Measurements from ENCODE around the gene GRIA1.

The GRIA1 gene

DNA sequence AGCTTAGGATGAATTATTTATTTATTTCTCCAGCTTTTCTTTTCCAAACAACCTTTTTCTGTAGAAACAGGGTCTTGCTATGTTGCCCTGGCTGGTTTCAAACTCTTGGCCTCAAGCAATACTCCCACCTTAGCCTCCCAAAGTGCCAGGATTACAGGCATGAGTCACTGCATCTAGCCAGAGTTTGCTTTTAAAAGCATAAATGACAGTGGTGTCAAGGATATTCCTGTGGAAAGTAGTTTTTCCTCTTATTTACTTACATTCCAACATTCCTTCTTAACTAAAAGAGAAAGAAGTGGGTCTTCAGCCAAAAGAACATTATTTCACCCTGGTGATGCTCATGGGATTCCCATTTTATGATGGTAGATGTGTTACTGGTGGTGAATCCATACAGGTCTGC is 62.4 kb downstream of the GRIA1 start:
- DNase-seq = no peak

DNA sequence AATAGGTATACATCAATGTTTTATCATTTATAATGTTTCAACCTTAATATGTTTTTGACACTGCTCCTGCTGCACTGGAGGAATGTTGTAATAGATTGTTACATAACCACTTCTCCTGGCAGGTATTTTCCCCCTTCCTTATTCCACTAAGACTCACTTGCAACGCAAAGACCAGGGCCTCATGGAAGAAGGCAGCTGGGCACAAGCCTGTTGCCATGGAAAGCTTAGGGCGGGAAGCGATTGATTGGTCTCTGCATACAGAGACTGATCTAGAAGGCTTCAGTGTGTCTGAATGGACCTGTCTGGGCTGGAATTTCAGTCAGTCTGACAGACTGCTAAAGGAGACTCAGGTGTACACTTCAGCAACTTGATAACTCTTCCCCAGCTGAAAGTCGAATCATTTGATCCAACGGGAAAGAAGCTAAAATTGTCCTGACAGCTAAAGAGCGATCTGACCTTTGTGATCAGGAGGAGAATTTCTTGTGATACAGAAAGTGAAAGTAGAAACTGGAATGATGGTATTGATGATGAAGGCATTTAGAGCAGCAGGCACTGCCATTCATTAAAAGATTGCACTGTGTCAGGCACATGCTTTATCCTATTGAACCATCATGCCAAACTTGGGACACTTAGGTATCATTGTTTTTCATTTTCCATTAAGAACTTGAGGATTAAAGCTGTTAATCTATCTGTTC is 65.1 kb downstream of the GRIA1 start:
- no peak for DNase-seq

DNA sequence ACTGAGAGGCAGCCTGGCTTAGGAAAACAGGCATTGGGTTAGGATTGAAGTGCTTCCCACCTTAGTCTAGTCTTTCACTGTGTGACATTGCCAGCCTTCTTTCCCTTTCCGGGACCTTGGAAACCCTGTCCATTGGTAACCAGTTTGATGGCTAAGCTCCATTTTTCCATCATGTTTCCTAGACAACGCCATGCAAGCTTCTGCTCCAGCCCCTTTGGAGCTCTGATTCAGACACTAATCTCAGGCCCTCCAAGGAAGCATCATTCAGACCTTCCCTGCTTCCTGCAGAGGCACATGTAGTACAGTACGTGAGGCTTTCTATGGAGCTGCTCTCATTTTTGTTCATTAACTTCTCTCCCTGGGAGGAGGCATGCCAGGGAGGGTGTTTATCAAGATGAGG is 68.5 kb downstream of the GRIA1 start:
- DNase-seq = no peak

GRCh38 chr5:153559926-153560325 is 69.5 kb downstream of the GRIA1 start:
- no peak for DNase-seq

DNA sequence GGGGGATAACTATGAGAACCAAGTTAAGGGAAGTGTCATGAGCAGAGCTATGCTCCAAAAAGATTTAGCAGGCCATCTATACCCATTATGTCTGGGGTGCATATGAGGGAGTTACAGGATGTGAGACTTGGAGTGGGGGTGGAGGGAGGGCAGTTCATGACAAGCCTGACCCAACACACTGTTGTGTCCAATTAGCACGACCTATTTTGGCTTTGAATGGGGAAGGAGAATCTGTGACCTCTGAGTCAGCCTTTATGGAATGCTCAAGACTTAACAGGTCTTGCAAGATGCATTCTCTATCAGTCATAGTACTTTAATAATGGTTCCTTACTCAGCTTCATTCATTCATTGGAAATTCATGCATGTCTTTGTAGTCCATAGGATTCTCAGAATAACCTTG is 71.7 kb downstream of the GRIA1 start:
- DNase-seq = no peak

GRCh38 chr5:153565822-153566221 is 75.4 kb downstream of the GRIA1 start:
- no peak for DNase-seq

DNA sequence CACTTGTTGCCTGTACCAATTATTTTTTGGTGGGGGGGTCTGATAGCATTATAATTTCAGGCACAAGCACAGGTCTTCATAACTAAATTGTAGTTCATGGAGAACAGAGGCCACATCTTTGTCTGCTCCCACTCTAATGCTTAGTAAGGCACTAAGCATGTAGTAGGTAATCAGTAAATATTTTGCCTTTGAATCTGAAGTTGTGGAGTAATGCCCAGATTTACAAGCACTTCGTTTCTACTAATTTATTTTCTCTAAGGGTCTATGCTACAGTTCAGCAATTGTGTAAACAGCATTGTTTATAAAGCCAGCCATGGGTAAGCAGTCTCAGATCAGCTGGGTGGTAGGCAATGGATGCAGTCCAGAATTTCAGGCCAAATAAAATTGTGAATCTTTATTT is 78.6 kb downstream of the GRIA1 start:
- DNase-seq = no peak

- DNase-seq = no peak
Observed at GRCh38 chr5:153571162-153571561, 80.7 kb downstream of the GRIA1 start.

DNA sequence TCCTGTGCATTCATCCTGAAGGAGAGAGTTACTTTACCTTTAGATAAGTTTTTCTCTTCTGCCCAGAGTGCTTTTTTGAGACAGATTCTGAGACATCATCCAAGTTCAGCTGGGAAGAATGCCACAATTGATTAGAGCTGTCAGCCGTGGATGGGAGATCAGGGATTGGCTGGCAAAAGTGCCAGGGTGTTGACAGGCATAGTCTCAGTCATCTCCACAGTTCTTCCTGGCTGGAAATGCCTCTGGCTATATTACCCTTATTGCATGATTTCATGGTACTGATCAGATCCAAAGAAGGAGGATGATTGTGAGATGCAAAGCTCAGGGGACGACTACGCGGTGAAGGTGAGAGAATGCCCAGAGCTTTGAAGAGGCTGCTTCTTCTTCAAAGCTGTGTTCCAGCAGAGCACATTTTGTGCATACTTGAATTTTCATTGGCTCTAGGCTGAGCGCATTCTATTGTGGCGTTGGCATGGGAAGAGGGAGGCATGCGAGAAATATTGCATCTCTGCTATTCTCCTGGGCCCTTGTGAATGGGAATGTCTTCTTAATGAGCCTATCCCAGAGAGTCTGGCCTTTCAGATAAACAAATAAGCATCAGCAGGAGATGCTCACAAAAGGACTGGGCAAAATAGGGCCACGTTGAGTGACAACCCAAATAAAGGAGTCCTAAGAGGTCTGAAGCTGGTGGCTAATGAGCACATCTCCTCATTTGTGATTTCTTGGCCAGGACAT is 82.1 kb downstream of the GRIA1 start:
- no peak for DNase-seq

GRCh38 chr5:153573326-153574033 is 83.0 kb downstream of the GRIA1 start:
- no peak for DNase-seq

DNA sequence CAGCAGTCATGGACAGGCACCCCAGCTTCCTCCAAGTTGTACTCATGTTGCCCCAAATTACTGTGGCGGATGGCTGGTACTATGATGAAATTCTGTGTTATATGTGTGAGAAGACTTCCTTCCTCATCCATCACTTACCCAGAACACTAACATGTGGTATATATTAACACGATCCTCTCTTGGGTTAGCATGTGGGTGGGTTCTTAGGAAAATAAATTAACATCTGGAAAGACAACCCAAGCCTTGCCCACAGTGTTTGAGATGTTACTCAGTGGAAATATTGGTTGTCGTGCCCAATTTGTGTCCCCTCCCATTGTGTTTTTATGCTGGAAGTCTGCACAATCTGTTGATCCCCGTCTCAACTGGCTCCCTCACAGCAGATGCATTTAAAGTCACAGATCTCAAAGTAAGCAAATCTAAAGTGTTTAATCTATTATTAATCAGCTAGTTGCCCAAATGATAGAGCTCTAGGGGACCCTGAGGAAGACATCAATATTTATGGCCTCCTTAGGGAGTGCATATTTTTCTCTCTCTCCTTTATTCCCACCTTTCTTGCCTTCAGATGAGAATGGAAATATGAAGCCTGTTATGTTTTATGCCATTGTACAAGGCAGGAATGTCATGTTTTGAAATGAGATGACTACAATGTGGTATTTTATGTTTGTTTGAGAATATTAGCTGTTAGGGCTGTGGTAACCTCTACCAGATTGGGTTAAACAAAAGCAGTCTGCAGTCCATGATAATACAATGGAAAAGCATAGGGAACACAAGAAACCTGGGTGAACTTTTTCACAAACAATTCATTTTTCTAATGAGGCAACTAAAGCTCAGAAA is 93.9 kb downstream of the GRIA1 start:
- DNase-seq = no peak

GRCh38 chr5:153584960-153585359 is 94.5 kb downstream of the GRIA1 start:
- DNase-seq = no peak

GRCh38 chr5:153585622-153586277 is 95.3 kb downstream of the GRIA1 start:
- no peak for DNase-seq

DNA sequence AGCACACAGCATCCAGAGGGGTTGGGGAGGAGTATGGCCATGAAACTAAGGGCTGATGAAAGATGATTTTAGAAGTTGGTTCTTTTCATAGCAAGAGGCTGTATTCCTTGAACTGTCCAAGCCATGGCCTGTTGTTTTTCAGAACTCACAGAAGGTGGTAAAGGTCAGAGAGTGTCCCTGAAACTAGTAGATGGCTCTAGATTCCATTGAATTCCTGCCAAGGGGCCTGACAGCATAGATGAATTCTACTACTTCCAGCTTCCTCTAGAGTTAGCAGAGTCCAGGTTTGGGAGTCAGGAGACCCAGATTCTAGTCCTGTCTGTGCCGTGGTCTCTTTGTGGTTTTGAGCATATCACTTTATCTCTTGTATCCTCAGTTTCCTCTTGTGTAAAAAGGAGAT is 101.6 kb downstream of the GRIA1 start:
- no peak for DNase-seq

- DNase-seq = no peak
Observed at GRCh38 chr5:153594785-153595184, 104.3 kb downstream of the GRIA1 start.

DNA sequence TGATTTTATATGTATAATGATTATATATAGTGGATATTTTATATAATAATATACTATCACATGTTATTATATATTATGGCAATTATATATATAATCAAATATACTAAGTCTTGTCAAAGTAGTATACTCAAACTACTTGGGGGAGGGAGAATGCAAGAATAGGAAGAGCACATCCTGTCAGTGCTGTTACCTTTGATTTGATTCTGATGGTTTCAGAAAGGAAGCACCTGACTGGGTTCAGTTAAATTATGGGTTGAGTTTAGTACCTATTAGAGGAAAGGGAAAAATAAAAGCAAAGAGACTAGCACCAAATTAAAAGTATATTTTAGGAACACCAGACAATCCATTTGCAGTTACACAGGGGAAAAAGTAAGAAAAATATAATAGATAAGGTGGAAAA is 107.6 kb downstream of the GRIA1 start:
- no peak for DNase-seq

GRCh38 chr5:153601377-153601776 is 110.9 kb downstream of the GRIA1 start:
- no peak for DNase-seq

GRCh38 chr5:153605386-153605785 is 114.9 kb downstream of the GRIA1 start:
- DNase-seq = no peak

- no peak for DNase-seq
Observed at GRCh38 chr5:153610009-153610408, 119.5 kb downstream of the GRIA1 start.

GRCh38 chr5:153610811-153611210 is 120.3 kb downstream of the GRIA1 start:
- no peak for DNase-seq

- DNase-seq = no peak
Observed at GRCh38 chr5:153613144-153613543, 122.7 kb downstream of the GRIA1 start.

DNA sequence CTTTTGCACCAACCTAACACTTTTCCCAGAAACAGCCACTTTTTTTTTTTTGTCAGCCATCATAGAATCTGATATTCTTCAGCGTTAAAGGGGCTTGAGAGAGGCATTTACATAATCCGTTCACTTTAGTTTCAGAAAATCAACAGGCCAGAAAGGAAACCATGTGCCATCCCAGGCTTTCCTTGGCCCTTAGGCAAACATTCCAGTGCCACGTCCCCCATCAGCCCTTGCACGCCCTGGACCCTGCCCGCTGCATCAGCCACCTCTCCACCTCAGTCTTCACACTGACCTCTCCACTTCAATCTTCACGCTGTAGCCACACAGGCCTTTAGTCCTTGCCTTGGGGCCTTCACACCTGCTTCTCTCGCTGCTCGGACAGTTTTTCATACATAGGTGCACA is 123.2 kb downstream of the GRIA1 start:
- DNase-seq = no peak

- no peak for DNase-seq
Observed at GRCh38 chr5:153617190-153617589, 126.7 kb downstream of the GRIA1 start.
